Neural progenitor cell (in vitro differentiated cells): ENCODE results near the gene EFCAB8.

ENCODE experiments used
- CTCF ChIP-seq: fragments of 200-600 bp; sonication (generic); IDR thresholded peaks from 2 replicates; pipeline ENCODE4 v1.5.1; 2017; ENCODE audit warnings: antibody characterized with exemption, mild to moderate bottlenecking
- EZH2 ChIP-seq: fragments of 200-600 bp; sonication (generic); IDR thresholded peaks from 2 replicates; pipeline ENCODE4 v1.6.1; 2017; ENCODE audit warnings: antibody characterized with exemption, mild to moderate bottlenecking, moderate library complexity

- TF ChIP-seq CTCF (no peak), EZH2 (no peak)
Measured at GRCh38 chr20:32837157-32837556, 21.6 kb upstream of the EFCAB8 start.
